ENCODE measurements around the gene OGDH. TPM values are rescaled to one million over a fixed set of nuclear protein-coding genes. Genes with fewer than 3 reads are reported as not detected.

OGDH gene
- total and polyA plus RNA-seq, 2 of the 13 experiments (the other 11 are each of a cell fraction or from before 2014, with no cell fraction given), result 17.4 to 25.4 TPM

DNA sequence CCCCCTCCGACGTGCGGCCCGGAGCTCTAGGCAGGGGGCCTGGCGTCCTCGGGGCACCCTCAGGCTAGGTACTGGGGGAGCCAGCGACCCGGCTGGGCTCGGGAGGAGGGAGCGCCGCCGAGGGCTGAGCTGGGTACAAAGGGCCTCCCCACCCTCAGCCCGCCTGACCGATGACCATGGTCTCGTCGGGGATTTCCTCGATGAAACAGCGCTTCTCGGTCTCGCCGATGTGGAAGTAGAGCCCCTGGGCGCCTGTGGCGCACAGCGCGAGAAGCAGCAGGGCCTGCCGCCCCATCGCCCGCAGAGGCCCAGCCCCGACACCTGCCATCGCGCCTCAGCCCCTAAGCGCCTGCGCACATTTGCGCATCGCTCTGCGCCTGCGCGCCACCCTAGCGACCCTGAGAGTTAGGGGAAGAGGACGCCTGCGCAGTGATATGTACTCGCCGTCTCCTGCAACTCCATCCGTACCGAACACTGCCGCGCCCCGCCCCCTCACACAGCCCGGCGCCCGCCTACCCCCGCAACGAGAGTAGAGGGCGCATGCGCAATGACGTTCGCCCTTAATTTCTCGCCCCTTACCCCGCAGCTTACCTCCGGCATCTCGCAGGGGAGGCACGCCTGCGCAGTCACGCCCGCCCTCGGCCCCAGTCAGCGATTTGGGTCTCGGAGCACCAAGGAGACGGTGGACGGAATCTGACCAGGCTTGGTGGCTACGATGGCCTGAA lies 24.4 kb upstream of the OGDH start, which contains the start of gene TMED4:
TSS of gene TMED4 (minus strand) at position 353 of the 725 bp plus-strand sequence. CDS start at position 328, 25 bp downstream.
- H4K20me1 ChIP-seq (ENCODE audit: insufficient read depth, low read length), result no peaks in the 10 kb centered on the region
- in situ Hi-C loops (cut with HindIII; ENCODE audit: extremely low pct_ligation_motif_present, low pct_unique_long_range_greater_than_20kb) (loop anchor here (25.0 kb wide), 1 partner anchor 180 kb away; no protein-coding TSS in a partner anchor), intact Hi-C loops (cut with micrococcal nuclease; ENCODE audit: unreplicated experiment) (no loop called here)
- peak within 1 kb of the TSS; percentile 90 for H3K9ac ChIP-seq (ENCODE audit: insufficient read depth, low read depth, low read length)
- POLR2A ChIA-PET, result interaction anchor here (0.6 to 3.0 kb wide), 22 partner anchors 9 to 674 kb away, joined by 3 to 34 read pairs (median 4); partner anchors contain the start of genes DDX56, H2AZ2, OGDH and PURB
- peak within 1 kb of the TSS; percentile 76 for H3K27ac ChIP-seq (ENCODE audit: extremely low read length, insufficient read depth, low read length)
- ATAC-seq (peak; percentile 90), FAIRE-seq (peak; percentile 76), DNase-seq (ENCODE audit: low spot score) (peak; percentile 96)
- no CpG with 5 or more reads among the region's 71 CpGs for WGBS (ENCODE audit: low lambda C conversion rate)
- CTCF ChIA-PET (ENCODE audit: low intra/inter-chr PET ratio, low total read pairs), result no interaction called here
- BruUV-seq (replicated peaks), result no TSS peak
- H3K4me1 ChIP-seq (ENCODE audit: insufficient read depth, low read length), result peaks cover 32% of the 10 kb centered on the region
- peak within 1 kb of the TSS; percentile 42 for H2AFZ ChIP-seq (ENCODE audit: low read length)
- peak within 1 kb of the TSS; percentile 98 for H3K4me2 ChIP-seq (ENCODE audit: low read depth, low read length)
- H3K4me3 ChIP-seq (replicated peaks in 1 of 3; ENCODE audit: insufficient read depth in 1 of 3, low read depth in 2 of 3, low read length in 3 of 3), result peak within 1 kb of the TSS; percentile 60 to 87 (median 75)
- H3K36me3 ChIP-seq (replicated peaks in 1 of 2; ENCODE audit: control insufficient read depth in 1 of 2, insufficient read depth in 2 of 2, low read length in 2 of 2), result peaks cover 9 to 16% of the 10 kb centered on the region in 2 experiments; a peak in 4 of 5 replicates
- no peaks in the 10 kb centered on the region for H3K9me3 ChIP-seq (ENCODE audit: low read length)
- H3K27me3 ChIP-seq (ENCODE audit: control insufficient read depth in 1 of 2, insufficient read depth in 2 of 2, low read length in 2 of 2), result peaks cover 0 to 11% of the 10 kb centered on the region in 2 experiments; a peak in 1 of 5 replicates
- H3K79me2 ChIP-seq (ENCODE audit: insufficient read depth, low read length), result peaks cover 23% of the 10 kb centered on the region
- TF ChIP-seq CREB3 (CRISPR knock-in tag; IDR thresholded peaks at IDR 0.05) (peak; percentile 20; the same call in 1 of the 2 replicates), TOPORS (CRISPR knock-in tag; IDR thresholded peaks at IDR 0.05) (0 out of 2 replicates have a peak, but pooled peaks have one; percentile 73), ZFP41 (CRISPR knock-in tag; IDR thresholded peaks at IDR 0.05; ENCODE audit: borderline replicate concordance) (peak; percentile 35; the same call in 1 of the 2 replicates)
- TF ChIP-seq, protein P1, sequence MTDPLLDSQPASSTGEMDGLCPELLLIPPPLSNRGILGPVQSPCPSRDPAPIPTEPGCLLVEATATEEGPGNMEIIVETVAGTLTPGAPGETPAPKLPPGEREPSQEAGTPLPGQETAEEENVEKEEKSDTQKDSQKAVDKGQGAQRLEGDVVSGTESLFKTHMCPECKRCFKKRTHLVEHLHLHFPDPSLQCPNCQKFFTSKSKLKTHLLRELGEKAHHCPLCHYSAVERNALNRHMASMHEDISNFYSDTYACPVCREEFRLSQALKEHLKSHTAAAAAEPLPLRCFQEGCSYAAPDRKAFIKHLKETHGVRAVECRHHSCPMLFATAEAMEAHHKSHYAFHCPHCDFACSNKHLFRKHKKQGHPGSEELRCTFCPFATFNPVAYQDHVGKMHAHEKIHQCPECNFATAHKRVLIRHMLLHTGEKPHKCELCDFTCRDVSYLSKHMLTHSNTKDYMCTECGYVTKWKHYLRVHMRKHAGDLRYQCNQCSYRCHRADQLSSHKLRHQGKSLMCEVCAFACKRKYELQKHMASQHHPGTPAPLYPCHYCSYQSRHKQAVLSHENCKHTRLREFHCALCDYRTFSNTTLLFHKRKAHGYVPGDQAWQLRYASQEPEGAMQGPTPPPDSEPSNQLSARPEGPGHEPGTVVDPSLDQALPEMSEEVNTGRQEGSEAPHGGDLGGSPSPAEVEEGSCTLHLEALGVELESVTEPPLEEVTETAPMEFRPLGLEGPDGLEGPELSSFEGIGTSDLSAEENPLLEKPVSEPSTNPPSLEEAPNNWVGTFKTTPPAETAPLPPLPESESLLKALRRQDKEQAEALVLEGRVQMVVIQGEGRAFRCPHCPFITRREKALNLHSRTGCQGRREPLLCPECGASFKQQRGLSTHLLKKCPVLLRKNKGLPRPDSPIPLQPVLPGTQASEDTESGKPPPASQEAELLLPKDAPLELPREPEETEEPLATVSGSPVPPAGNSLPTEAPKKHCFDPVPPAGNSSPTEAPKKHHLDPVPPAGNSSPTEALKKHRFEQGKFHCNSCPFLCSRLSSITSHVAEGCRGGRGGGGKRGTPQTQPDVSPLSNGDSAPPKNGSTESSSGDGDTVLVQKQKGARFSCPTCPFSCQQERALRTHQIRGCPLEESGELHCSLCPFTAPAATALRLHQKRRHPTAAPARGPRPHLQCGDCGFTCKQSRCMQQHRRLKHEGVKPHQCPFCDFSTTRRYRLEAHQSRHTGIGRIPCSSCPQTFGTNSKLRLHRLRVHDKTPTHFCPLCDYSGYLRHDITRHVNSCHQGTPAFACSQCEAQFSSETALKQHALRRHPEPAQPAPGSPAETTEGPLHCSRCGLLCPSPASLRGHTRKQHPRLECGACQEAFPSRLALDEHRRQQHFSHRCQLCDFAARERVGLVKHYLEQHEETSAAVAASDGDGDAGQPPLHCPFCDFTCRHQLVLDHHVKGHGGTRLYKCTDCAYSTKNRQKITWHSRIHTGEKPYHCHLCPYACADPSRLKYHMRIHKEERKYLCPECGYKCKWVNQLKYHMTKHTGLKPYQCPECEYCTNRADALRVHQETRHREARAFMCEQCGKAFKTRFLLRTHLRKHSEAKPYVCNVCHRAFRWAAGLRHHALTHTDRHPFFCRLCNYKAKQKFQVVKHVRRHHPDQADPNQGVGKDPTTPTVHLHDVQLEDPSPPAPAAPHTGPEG (CRISPR knock-in tag; IDR thresholded peaks at IDR 0.05), result 0 out of 2 replicates have a peak, but pooled peaks have one; percentile 33
- TF ChIP-seq, protein P2, sequence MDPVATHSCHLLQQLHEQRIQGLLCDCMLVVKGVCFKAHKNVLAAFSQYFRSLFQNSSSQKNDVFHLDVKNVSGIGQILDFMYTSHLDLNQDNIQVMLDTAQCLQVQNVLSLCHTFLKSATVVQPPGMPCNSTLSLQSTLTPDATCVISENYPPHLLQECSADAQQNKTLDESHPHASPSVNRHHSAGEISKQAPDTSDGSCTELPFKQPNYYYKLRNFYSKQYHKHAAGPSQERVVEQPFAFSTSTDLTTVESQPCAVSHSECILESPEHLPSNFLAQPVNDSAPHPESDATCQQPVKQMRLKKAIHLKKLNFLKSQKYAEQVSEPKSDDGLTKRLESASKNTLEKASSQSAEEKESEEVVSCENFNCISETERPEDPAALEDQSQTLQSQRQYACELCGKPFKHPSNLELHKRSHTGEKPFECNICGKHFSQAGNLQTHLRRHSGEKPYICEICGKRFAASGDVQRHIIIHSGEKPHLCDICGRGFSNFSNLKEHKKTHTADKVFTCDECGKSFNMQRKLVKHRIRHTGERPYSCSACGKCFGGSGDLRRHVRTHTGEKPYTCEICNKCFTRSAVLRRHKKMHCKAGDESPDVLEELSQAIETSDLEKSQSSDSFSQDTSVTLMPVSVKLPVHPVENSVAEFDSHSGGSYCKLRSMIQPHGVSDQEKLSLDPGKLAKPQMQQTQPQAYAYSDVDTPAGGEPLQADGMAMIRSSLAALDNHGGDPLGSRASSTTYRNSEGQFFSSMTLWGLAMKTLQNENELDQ (CRISPR knock-in tag; IDR thresholded peaks at IDR 0.05; ENCODE audit: borderline replicate concordance), result no peak
- TF ChIP-seq, protein P3, sequence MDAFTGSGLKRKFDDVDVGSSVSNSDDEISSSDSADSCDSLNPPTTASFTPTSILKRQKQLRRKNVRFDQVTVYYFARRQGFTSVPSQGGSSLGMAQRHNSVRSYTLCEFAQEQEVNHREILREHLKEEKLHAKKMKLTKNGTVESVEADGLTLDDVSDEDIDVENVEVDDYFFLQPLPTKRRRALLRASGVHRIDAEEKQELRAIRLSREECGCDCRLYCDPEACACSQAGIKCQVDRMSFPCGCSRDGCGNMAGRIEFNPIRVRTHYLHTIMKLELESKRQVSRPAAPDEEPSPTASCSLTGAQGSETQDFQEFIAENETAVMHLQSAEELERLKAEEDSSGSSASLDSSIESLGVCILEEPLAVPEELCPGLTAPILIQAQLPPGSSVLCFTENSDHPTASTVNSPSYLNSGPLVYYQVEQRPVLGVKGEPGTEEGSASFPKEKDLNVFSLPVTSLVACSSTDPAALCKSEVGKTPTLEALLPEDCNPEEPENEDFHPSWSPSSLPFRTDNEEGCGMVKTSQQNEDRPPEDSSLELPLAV (CRISPR knock-in tag; conservative IDR thresholded peaks at IDR 0.05; ENCODE audit: low read depth), result no peak
